A549 (cell line): ENCODE data around the gene CRYBB2.

Source experiments
- CBX8 ChIP-seq: fragments of 200-600 bp; sonication (generic); IDR thresholded peaks from 2 replicates; pipeline ENCODE4 v1.6.1; 2016
- MYC ChIP-seq: IDR thresholded peaks from 2 replicates; pipeline ENCODE4 v1.6.1; 2012; ENCODE audit warnings: mild to moderate bottlenecking, inconsistent platforms, low read length, improper control_type of control experiment, borderline replicate concordance
- TF ChIP-seq, protein P1 (sequence below): fragments of >200 bp; sonication (Bioruptor Twin); formaldehyde crosslinking; IDR thresholded peaks from 3 replicates; pipeline ENCODE4 v1.5.1; 2016
- TF ChIP-seq, protein P2 (sequence below): fragments of 450-650 bp; IDR thresholded peaks from 2 replicates; pipeline ENCODE4 v1.6.1; 2014; ENCODE audit warnings: antibody characterized with exemption

DNA sequence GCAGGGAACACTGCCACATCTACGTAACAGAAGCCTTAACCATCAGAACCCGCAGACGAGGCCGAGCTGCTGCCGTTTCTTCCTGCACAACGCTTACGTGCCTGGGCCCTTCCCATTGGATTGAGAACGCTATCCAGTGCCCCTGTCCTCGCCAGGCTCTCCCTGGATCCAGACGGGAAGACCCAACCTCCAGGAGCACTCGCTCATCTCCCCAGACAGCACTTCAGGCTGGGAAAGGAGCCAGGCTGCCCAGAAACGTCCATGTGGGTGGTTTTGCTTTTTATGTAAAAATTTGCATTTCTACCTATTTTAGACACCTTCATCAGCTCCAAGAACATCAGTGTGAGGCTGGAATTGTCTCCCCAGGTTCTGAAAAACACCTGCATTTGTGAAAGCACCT, 27.0 kb upstream of the CRYBB2 start:
- TF ChIP-seq, protein P1, sequence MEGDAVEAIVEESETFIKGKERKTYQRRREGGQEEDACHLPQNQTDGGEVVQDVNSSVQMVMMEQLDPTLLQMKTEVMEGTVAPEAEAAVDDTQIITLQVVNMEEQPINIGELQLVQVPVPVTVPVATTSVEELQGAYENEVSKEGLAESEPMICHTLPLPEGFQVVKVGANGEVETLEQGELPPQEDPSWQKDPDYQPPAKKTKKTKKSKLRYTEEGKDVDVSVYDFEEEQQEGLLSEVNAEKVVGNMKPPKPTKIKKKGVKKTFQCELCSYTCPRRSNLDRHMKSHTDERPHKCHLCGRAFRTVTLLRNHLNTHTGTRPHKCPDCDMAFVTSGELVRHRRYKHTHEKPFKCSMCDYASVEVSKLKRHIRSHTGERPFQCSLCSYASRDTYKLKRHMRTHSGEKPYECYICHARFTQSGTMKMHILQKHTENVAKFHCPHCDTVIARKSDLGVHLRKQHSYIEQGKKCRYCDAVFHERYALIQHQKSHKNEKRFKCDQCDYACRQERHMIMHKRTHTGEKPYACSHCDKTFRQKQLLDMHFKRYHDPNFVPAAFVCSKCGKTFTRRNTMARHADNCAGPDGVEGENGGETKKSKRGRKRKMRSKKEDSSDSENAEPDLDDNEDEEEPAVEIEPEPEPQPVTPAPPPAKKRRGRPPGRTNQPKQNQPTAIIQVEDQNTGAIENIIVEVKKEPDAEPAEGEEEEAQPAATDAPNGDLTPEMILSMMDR, result no peak
- TF ChIP-seq, protein P2, sequence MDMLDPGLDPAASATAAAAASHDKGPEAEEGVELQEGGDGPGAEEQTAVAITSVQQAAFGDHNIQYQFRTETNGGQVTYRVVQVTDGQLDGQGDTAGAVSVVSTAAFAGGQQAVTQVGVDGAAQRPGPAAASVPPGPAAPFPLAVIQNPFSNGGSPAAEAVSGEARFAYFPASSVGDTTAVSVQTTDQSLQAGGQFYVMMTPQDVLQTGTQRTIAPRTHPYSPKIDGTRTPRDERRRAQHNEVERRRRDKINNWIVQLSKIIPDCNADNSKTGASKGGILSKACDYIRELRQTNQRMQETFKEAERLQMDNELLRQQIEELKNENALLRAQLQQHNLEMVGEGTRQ, result no peak
- TF ChIP-seq MYC (no peak), CBX8 (no peak)
